ENCODE results near the gene NR1D1.
"Not testable (repeated sequence)": the region's sequence is repeated elsewhere in the genome, so short reads cannot be mapped to it uniquely, and the experiment has no call there.

Gene NR1D1

GRCh38 chr17:40100419-40100668, at the start of gene NR1D1:
TSS of gene NR1D1 (minus strand) at chr17:40100589. CDS start at chr17:40100094, 495 bp downstream.
- DNase-seq: no peak

GRCh38 chr17:40148527-40148926, 48.1 kb upstream of the NR1D1 start:
- no peak for DNase-seq

- DNase-seq: no peak
Measured at GRCh38 chr17:40145476-40145875, 45.1 kb upstream of the NR1D1 start.

- DNase-seq: not testable (repeated sequence)
Measured at GRCh38 chr17:40143166-40143565, 42.8 kb upstream of the NR1D1 start.

GRCh38 chr17:40139566-40140058, 39.2 kb upstream of the NR1D1 start:
- no peak for DNase-seq

GRCh38 chr17:40135817-40136216, 35.4 kb upstream of the NR1D1 start:
- DNase-seq: no peak

GRCh38 chr17:40134184-40134583, 33.8 kb upstream of the NR1D1 start:
- DNase-seq: no peak

GRCh38 chr17:40130352-40131042, 30.1 kb upstream of the NR1D1 start:
- peak; percentile 82 for DNase-seq

- peak; percentile 44 for DNase-seq
Measured at GRCh38 chr17:40129498-40129897, 29.1 kb upstream of the NR1D1 start.

- no peak for DNase-seq
Measured at GRCh38 chr17:40124279-40125141, 24.1 kb upstream of the NR1D1 start.

GRCh38 chr17:40123811-40124114, 23.4 kb upstream of the NR1D1 start:
- DNase-seq: no peak

- peak; percentile 74 for DNase-seq
Measured at GRCh38 chr17:40122999-40123810, 22.8 kb upstream of the NR1D1 start.

GRCh38 chr17:40122136-40122998, 22.0 kb upstream of the NR1D1 start:
- DNase-seq: peak; percentile 67

GRCh38 chr17:40121181-40122135, 21.1 kb upstream of the NR1D1 start, which contains the start of gene MSL1:
TSS of gene MSL1 (plus strand) at chr17:40121971. CDS start at chr17:40122613, 642 bp downstream.
- DNase-seq: peak; percentile 92

- DNase-seq: no peak
Measured at GRCh38 chr17:40115101-40115436, 14.7 kb upstream of the NR1D1 start.

GRCh38 chr17:40113907-40114245, 13.5 kb upstream of the NR1D1 start:
- DNase-seq: no peak

- peak; percentile 99 for DNase-seq
Measured at GRCh38 chr17:40113110-40113906, 12.9 kb upstream of the NR1D1 start.

- no peak for DNase-seq
Measured at GRCh38 chr17:40112718-40113109, 12.3 kb upstream of the NR1D1 start.

GRCh38 chr17:40112191-40112711, 11.9 kb upstream of the NR1D1 start:
- DNase-seq: no peak
